HG03280 (cell line): ENCODE measurements around the gene GPR179.

Experiments used
- ATAC-seq: cut with Tn5 transposase; IDR thresholded peaks from one replicate; pipeline ENCODE4 v1.9.1; 2021; ENCODE audit warnings: mild to moderate bottlenecking, moderate library complexity; ENCODE audit not compliant: unreplicated experiment

Gene GPR179

GRCh38 chr17:38344420-38344745, 627 bp upstream of the GPR179 start:
- ATAC-seq = no peak

GRCh38 chr17:38342886-38343607, 709 bp downstream of the GPR179 start:
- ATAC-seq = no peak

GRCh38 chr17:38341035-38341721, 2.6 kb downstream of the GPR179 start:
- ATAC-seq = no peak

GRCh38 chr17:38339891-38340290, 3.9 kb downstream of the GPR179 start:
- ATAC-seq = no peak

GRCh38 chr17:38338535-38338934, 5.2 kb downstream of the GPR179 start:
- no peak for ATAC-seq

GRCh38 chr17:38338053-38338452, 5.7 kb downstream of the GPR179 start:
- no peak for ATAC-seq

- ATAC-seq = no peak
Measured at GRCh38 chr17:38336838-38337237, 6.9 kb downstream of the GPR179 start.

GRCh38 chr17:38334480-38335364, 9.0 kb downstream of the GPR179 start:
- no peak for ATAC-seq

- no peak for ATAC-seq
Measured at GRCh38 chr17:38333635-38334295, 10.0 kb downstream of the GPR179 start.

- no peak for ATAC-seq
Measured at GRCh38 chr17:38332735-38333134, 11.0 kb downstream of the GPR179 start.

- no peak for ATAC-seq
Measured at GRCh38 chr17:38330941-38331411, 12.8 kb downstream of the GPR179 start.

- no peak for ATAC-seq
Measured at GRCh38 chr17:38329808-38330730, 13.7 kb downstream of the GPR179 start.

- no peak for ATAC-seq
Measured at GRCh38 chr17:38329284-38329683, 14.5 kb downstream of the GPR179 start.

- no peak for ATAC-seq
Measured at GRCh38 chr17:38328620-38329019, 15.1 kb downstream of the GPR179 start.

GRCh38 chr17:38327936-38328335, 15.8 kb downstream of the GPR179 start:
- no peak for ATAC-seq

- ATAC-seq = no peak
Measured at GRCh38 chr17:38326996-38327792, 16.6 kb downstream of the GPR179 start.

GRCh38 chr17:38325221-38325851, 18.4 kb downstream of the GPR179 start:
- ATAC-seq = no peak

GRCh38 chr17:38324772-38325171, 19.0 kb downstream of the GPR179 start:
- no peak for ATAC-seq
